Endothelial cell of umbilical vein (primary cell): Measurements from ENCODE around the gene DPP10. TPM values are rescaled to one million over a fixed set of nuclear protein-coding genes. Genes with fewer than 3 reads are reported as not detected.

ENCODE experiments used
- BruUV-seq: library from RNA; stranded (reverse); fragments of 400-500 nt; replicated peaks from 2 replicates; lab custom pipeline; 2021; lab: Mats Ljungman, UMichigan
- CTCF ChIA-PET: fragments of 300-600, 350-600 bp; sonication (Branson Sonifier 250); formaldehyde crosslinking; loops from one replicate; lab custom pipeline; 2021; ENCODE audit warnings: antibody characterized with exemption, inconsistent platforms; lab: Charles Lee
- POLR2A ChIA-PET: fragments of 300-600, 350-600 bp; sonication (Branson Sonifier 250); formaldehyde crosslinking; loops from one replicate; lab custom pipeline; 2021; ENCODE audit warnings: antibody characterized with exemption, inconsistent platforms; lab: Charles Lee
- DNase-seq: peaks from one replicate; pipeline ENCODE4 v3.0.0-alpha.2; 2011; ENCODE audit warnings: low read depth, low spot score
- FAIRE-seq: peaks from 2 replicates; lab custom pipeline; 2011; peaks lifted over from hg19 to GRCh38; lab: Jason Lieb, UNC
- H2AFZ ChIP-seq: 2 replicates; pipeline ENCODE4 v1.6.0; 2012; ENCODE audit warnings: low read depth, low read length, control low read depth, inconsistent platforms
- H3K27ac ChIP-seq: 2 replicates; pipeline ENCODE4 v1.5.1; 2011; ENCODE audit warnings: low read depth, mild to moderate bottlenecking, control low read depth, low read length, moderate library complexity; ENCODE audit not compliant: insufficient read depth
- H3K27me3 ChIP-seq, 2 experiments: 2 replicates each; pipeline versions ENCODE4 v1.6.0 to v1.6.1; 2011; ENCODE audit warnings: low read length in 2 of 2, mixed read lengths in 1 of 2; ENCODE audit not compliant: control insufficient read depth in 2 of 2, insufficient read depth in 2 of 2
- H3K36me3 ChIP-seq, 2 experiments: 2 replicates in 1 of 2; 3 replicates in 1 of 2; pipeline ENCODE4 v1.5.1; 2011; ENCODE audit warnings: low read length in 2 of 2, mild to moderate bottlenecking in 1 of 2, moderate library complexity in 1 of 2; ENCODE audit not compliant: control insufficient read depth in 2 of 2, insufficient read depth in 2 of 2; ENCODE audit errors: extremely low read depth in 1 of 2
- H3K4me1 ChIP-seq: 3 replicates; pipeline ENCODE4 v1.5.1; 2011; ENCODE audit warnings: mild to moderate bottlenecking, low read length; ENCODE audit not compliant: control insufficient read depth, insufficient read depth; ENCODE audit errors: extremely low read depth
- H3K4me2 ChIP-seq: 2 replicates; pipeline ENCODE4 v1.6.1; 2011; ENCODE audit warnings: low read length, control low read depth, mixed read lengths; ENCODE audit not compliant: insufficient read depth
- H3K4me3 ChIP-seq, 3 experiments: fragments of 200-600 bp in 1 of 3; sonication (generic), shearing (Covaris generic) in 1 of 3; replicated peaks in 1 of 3; 2 replicates each; pipeline ENCODE4 v1.5.1; 2011 to 2016; ENCODE audit warnings: control low read depth in 3 of 3, low read length in 3 of 3, mild to moderate bottlenecking in 2 of 3, inconsistent platforms in 1 of 3, low read depth in 1 of 3, moderate library complexity in 1 of 3; ENCODE audit not compliant: insufficient read depth in 1 of 3
- H3K79me2 ChIP-seq: 2 replicates; pipeline ENCODE4 v1.6.0; 2012; ENCODE audit warnings: low read length, inconsistent platforms; ENCODE audit not compliant: control insufficient read depth, insufficient read depth
- H3K9ac ChIP-seq: replicated peaks from 2 replicates; pipeline ENCODE3; 2011; ENCODE audit warnings: low read length, control low read depth; ENCODE audit not compliant: insufficient read depth; ENCODE audit errors: extremely low read depth
- H3K9me1 ChIP-seq: replicated peaks from 3 replicates; pipeline ENCODE4 v1.6.0; 2011; ENCODE audit warnings: mild to moderate bottlenecking, low read length; ENCODE audit not compliant: control insufficient read depth, insufficient read depth; ENCODE audit errors: extremely low read depth
- H3K9me3 ChIP-seq: replicated peaks from 2 replicates; pipeline ENCODE4 v1.5.1; 2012; ENCODE audit warnings: low read length, inconsistent platforms; ENCODE audit not compliant: control insufficient read depth, insufficient read depth
- H4K20me1 ChIP-seq: replicated peaks from 2 replicates; pipeline ENCODE3; 2011; ENCODE audit warnings: mild to moderate bottlenecking, low read length; ENCODE audit not compliant: control insufficient read depth, insufficient read depth; ENCODE audit errors: extremely low read depth
- EZH2 ChIP-seq: IDR thresholded peaks from 2 replicates; pipeline ENCODE4 v1.6.1; 2012; ENCODE audit warnings: borderline replicate concordance, low read depth, mild to moderate bottlenecking, moderate library complexity, low read length, inconsistent platforms; ENCODE audit not compliant: severe bottlenecking
- FOS ChIP-seq: IDR thresholded peaks from 2 replicates; pipeline ENCODE4 v1.6.1; 2011; ENCODE audit warnings: mild to moderate bottlenecking, low read length, moderate library complexity, borderline replicate concordance; ENCODE audit not compliant: insufficient read depth
- GATA2 ChIP-seq: IDR thresholded peaks from 2 replicates; pipeline ENCODE4 v1.7.0; 2011; ENCODE audit warnings: low read depth, mild to moderate bottlenecking, moderate library complexity, mixed read lengths, low read length; ENCODE audit not compliant: insufficient read length, insufficient read depth
- JUN ChIP-seq: IDR thresholded peaks from 2 replicates; pipeline ENCODE4 v1.6.1; 2011; ENCODE audit warnings: borderline replicate concordance, low read depth; ENCODE audit not compliant: insufficient read length, insufficient read depth
- MYC ChIP-seq: IDR thresholded peaks from one replicate; pipeline ENCODE4 v1.6.1; 2011; ENCODE audit warnings: mild to moderate bottlenecking, low read depth, low read length
- POLR2A ChIP-seq: IDR thresholded peaks from 2 replicates; pipeline ENCODE4 v1.6.1; 2012; ENCODE audit warnings: low read depth, mild to moderate bottlenecking, control low read depth, low read length
- POLR2AphosphoS5 ChIP-seq: IDR thresholded peaks from 2 replicates; pipeline ENCODE4 v1.6.1; 2012; ENCODE audit warnings: low read depth, mild to moderate bottlenecking, control low read depth, low read length, moderate library complexity; ENCODE audit not compliant: insufficient read depth
- dilution Hi-C: fragments of 300-500 bp; cut with MboI; formaldehyde crosslinking; loops from one replicate; pipeline ENCODE4 v1.15.0; 2019; ENCODE audit warnings: low sequenced_read_pairs; ENCODE audit not compliant: extremely low pct_ligation_motif_present
- intact Hi-C: fragments of 100-400 bp; cut with micrococcal nuclease; formaldehyde crosslinking; loops from one replicate; pipeline ENCODE4 v1.10.0; 2022
- polyA plus RNA-seq, 4 experiments: library from polyadenylated mRNA; depleted of rRNA in 3 of 4; stranded (reverse) in 3 of 4; unstranded in 1 of 4; fragments of >200 nt; gene quantifications; 2 replicates each; pipeline versions ENCODE4 v1.2.1 to v1.2.3, GENCODE V29; 2011 to 2012; ENCODE audit warnings: missing spikeins in 1 of 4
- total RNA-seq: library from RNA; stranded (reverse); gene quantifications from 2 replicates; pipeline ENCODE4 v1.2.3, GENCODE V29; 2021
- TF ChIP-seq, protein P1 (sequence below): IDR thresholded peaks from 2 replicates; pipeline ENCODE4 v1.6.1; 2011; ENCODE audit not compliant: insufficient read depth, insufficient read length
- TF ChIP-seq, protein P2 (sequence below), 2 donors: IDR thresholded peaks; 1 replicate in 1 of 2; 2 replicates in 1 of 2; pipeline ENCODE4 v1.5.1; 2011; ENCODE audit warnings: low read length in 2 of 2, mild to moderate bottlenecking in 2 of 2, moderate library complexity in 2 of 2, control low read depth in 1 of 2, inconsistent platforms in 1 of 2, low read depth in 1 of 2; ENCODE audit not compliant: insufficient read depth in 1 of 2; ENCODE audit errors: extremely low read depth in 1 of 2

The DPP10 gene
- total and polyA plus RNA-seq, 2 donors (not counting 3 experiments of a cell fraction or from before 2014, with no cell fraction given), result not detected

DNA sequence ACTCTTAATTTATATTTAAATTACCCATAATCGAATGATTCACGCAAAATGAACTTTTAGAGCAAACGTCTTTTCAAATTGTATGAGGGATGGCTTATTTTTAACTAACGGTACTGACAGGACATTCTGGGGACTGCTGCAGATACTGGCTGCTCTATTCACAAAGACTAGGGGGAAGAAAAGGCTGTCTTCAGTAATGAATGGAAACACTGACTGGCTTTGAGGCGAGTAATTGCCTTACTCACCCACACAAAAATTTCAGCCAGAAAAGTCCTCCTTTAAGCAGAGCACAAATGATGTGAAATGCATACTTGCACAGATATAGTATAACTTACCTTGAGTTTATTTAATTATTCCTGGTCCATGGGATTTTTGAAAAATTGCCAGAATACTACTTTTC is 852.6 kb downstream of the DPP10 start:
- TF ChIP-seq, protein P1, sequence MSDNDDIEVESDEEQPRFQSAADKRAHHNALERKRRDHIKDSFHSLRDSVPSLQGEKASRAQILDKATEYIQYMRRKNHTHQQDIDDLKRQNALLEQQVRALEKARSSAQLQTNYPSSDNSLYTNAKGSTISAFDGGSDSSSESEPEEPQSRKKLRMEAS, result no peak
- TF ChIP-seq, protein P2, sequence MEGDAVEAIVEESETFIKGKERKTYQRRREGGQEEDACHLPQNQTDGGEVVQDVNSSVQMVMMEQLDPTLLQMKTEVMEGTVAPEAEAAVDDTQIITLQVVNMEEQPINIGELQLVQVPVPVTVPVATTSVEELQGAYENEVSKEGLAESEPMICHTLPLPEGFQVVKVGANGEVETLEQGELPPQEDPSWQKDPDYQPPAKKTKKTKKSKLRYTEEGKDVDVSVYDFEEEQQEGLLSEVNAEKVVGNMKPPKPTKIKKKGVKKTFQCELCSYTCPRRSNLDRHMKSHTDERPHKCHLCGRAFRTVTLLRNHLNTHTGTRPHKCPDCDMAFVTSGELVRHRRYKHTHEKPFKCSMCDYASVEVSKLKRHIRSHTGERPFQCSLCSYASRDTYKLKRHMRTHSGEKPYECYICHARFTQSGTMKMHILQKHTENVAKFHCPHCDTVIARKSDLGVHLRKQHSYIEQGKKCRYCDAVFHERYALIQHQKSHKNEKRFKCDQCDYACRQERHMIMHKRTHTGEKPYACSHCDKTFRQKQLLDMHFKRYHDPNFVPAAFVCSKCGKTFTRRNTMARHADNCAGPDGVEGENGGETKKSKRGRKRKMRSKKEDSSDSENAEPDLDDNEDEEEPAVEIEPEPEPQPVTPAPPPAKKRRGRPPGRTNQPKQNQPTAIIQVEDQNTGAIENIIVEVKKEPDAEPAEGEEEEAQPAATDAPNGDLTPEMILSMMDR (IDR thresholded peaks at IDR 0.05; ENCODE audit: extremely low read depth in 1 of 2, insufficient read depth in 1 of 2, low read depth in 1 of 2, low read length in 2 of 2), result no peak
- TF ChIP-seq GATA2, result no peak
- no peak for TF ChIP-seq MYC
- no peak for TF ChIP-seq EZH2
- TF ChIP-seq JUN, result no peak
- no peak for TF ChIP-seq POLR2A
- no peak for TF ChIP-seq FOS
- TF ChIP-seq POLR2AphosphoS5, result no peak
- Histone ChIP-seq H3K27me3 (no peaks in the 10 kb centered on the region), H3K9ac (no peak overlapping the region), H3K36me3 (no peaks in the 10 kb centered on the region), H3K4me2 (no peak overlapping the region), H3K79me2 (no peaks in the 10 kb centered on the region), H2AFZ (no peak overlapping the region), H3K9me3 (peaks cover 2% of the 10 kb centered on the region), H3K4me1 (no peaks in the 10 kb centered on the region), H3K4me3 (no peak overlapping the region), H3K27ac (no peak overlapping the region), H4K20me1 (no peaks in the 10 kb centered on the region), H3K9me1 (no peaks in the 10 kb centered on the region)
- DNase-seq (no peak), FAIRE-seq (no peak)
- ChIA-PET CTCF (no interaction called here), POLR2A (no interaction called here)
- dilution Hi-C loops, result no loop called here
- BruUV-seq, result no TSS peak
- intact Hi-C loops, result no loop called here
